ENCODE measurements around the gene RPL41. TPM values are rescaled to one million over a fixed set of nuclear protein-coding genes. Genes with fewer than 3 reads are reported as not detected.

Gene RPL41
- total and polyA plus RNA-seq, 9 of the 15 experiments (the other 6 are each of a cell fraction or from before 2014, with no cell fraction given) = 3,403 to 11,276 (median 5,604) TPM

GRCh38 chr12:56157201-56158028 is 41.0 kb downstream of the RPL41 start (continued):
- TF ChIP-seq NONO (IDR thresholded peaks at IDR 0.05; ENCODE audit: low read depth in 2 of 2, low read length in 1 of 2) = 0 out of 4 replicates have a peak, but pooled peaks of 1 of the 2 experiments have one; percentile 42
- TF ChIP-seq ZNF175 (CRISPR knock-in tag; IDR thresholded peaks at IDR 0.05; ENCODE audit: low read depth) = no peak
- peak; percentile 90 for TF ChIP-seq TEAD4 (IDR thresholded peaks at IDR 0.05; ENCODE audit: low read length)
- no peak for TF ChIP-seq TEAD4 (CRISPR knock-in tag; IDR thresholded peaks at IDR 0.05; ENCODE audit: borderline replicate concordance)
- no peak for TF ChIP-seq GATA2 (CRISPR knock-in tag; IDR thresholded peaks at IDR 0.05)
- TF ChIP-seq, protein P1, sequence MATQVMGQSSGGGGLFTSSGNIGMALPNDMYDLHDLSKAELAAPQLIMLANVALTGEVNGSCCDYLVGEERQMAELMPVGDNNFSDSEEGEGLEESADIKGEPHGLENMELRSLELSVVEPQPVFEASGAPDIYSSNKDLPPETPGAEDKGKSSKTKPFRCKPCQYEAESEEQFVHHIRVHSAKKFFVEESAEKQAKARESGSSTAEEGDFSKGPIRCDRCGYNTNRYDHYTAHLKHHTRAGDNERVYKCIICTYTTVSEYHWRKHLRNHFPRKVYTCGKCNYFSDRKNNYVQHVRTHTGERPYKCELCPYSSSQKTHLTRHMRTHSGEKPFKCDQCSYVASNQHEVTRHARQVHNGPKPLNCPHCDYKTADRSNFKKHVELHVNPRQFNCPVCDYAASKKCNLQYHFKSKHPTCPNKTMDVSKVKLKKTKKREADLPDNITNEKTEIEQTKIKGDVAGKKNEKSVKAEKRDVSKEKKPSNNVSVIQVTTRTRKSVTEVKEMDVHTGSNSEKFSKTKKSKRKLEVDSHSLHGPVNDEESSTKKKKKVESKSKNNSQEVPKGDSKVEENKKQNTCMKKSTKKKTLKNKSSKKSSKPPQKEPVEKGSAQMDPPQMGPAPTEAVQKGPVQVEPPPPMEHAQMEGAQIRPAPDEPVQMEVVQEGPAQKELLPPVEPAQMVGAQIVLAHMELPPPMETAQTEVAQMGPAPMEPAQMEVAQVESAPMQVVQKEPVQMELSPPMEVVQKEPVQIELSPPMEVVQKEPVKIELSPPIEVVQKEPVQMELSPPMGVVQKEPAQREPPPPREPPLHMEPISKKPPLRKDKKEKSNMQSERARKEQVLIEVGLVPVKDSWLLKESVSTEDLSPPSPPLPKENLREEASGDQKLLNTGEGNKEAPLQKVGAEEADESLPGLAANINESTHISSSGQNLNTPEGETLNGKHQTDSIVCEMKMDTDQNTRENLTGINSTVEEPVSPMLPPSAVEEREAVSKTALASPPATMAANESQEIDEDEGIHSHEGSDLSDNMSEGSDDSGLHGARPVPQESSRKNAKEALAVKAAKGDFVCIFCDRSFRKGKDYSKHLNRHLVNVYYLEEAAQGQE (IDR thresholded peaks at IDR 0.05; ENCODE audit: borderline replicate concordance) = peak; percentile 51
- TF ChIP-seq, protein P1 (CRISPR knock-in tag; IDR thresholded peaks at IDR 0.05; ENCODE audit: low read depth) = no peak
- TF ChIP-seq THAP12 (CRISPR knock-in tag; IDR thresholded peaks at IDR 0.05) = 0 out of 2 replicates have a peak, but pooled peaks have one; percentile 56
- no peak for TF ChIP-seq HIVEP1 (CRISPR knock-in tag; IDR thresholded peaks at IDR 0.05)
- no peak for TF ChIP-seq ARNT (IDR thresholded peaks at IDR 0.05)
- no peak for TF ChIP-seq DDX20 (tag; IDR thresholded peaks at IDR 0.05; ENCODE audit: low read depth)
- peak; percentile 46; the same call in 1 of the 2 replicates for TF ChIP-seq POLR2AphosphoS5 (IDR thresholded peaks at IDR 0.05; ENCODE audit: control insufficient read depth, insufficient read depth, low read depth, low read length)
- no peak for TF ChIP-seq MEIS2 (IDR thresholded peaks at IDR 0.05; ENCODE audit: partially characterized antibody)
- no peak for TF ChIP-seq SMAD2 (IDR thresholded peaks at IDR 0.05; ENCODE audit: low read depth, low read length)
- peak; percentile 95 for TF ChIP-seq ZNF384 (IDR thresholded peaks at IDR 0.05; ENCODE audit: low read depth, low read length)

All from K562 (cell line).